D341Med (cell line): ENCODE data around the gene LMAN2L.
"Not testable (repeated sequence)": the region's sequence is repeated elsewhere in the genome, so short reads cannot be mapped to it uniquely, and the experiment has no call there.

Experiments used
- DNase-seq: peaks from one replicate; pipeline ENCODE4 v3.0.0; 2012; ENCODE audit warnings: low spot score

LMAN2L gene

DNA sequence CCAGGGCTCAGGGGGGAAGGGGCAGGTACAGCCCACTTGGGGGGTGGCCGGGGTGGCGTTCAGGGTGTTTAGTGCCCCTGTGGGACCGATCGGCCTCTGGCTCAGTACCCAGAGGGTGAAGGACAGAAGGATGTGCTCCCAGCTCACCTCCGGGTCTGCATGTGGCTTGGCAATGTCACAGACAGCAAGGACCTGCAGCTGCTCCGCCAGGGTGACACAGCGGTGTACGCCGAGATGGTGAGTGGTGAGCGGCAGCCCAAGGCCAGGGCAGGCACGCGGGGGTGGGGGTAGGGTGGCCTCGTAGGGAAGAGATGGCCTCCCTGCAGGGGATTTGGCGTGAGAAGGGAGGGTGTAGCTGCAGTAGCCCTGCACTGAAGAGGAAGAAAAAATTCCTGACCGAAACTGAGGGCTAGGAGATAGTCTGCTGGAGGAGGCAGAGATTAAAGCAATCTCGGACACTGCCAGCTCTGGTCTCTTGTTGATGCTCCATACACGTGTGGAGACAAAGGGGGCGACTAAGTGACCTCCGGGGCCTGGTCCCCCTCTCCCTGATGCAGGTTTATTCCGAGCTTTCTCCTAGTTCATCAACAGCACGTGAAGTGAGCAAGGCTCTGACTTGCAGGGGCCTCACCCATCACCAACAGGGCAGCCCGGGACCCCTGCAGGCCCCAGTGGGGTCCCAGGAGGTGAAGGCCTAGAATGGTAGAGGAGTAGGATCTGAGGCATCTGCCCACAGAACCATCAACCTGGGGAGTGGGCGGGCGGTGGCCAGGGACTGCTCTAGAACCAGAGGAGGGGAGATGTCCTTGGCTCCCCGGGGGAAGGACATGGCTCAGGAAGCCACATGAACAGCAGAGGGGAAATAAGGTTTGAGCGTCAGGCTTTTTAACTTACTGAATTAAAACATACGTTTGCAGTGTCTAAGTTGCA is 51.9 kb downstream of the LMAN2L start:
- DNase-seq = no peak

GRCh38 chr2:96687266-96687665 is 52.6 kb downstream of the LMAN2L start:
- DNase-seq = no peak

- DNase-seq = no peak
Measured at GRCh38 chr2:96685577-96686459, 54.0 kb downstream of the LMAN2L start.

DNA sequence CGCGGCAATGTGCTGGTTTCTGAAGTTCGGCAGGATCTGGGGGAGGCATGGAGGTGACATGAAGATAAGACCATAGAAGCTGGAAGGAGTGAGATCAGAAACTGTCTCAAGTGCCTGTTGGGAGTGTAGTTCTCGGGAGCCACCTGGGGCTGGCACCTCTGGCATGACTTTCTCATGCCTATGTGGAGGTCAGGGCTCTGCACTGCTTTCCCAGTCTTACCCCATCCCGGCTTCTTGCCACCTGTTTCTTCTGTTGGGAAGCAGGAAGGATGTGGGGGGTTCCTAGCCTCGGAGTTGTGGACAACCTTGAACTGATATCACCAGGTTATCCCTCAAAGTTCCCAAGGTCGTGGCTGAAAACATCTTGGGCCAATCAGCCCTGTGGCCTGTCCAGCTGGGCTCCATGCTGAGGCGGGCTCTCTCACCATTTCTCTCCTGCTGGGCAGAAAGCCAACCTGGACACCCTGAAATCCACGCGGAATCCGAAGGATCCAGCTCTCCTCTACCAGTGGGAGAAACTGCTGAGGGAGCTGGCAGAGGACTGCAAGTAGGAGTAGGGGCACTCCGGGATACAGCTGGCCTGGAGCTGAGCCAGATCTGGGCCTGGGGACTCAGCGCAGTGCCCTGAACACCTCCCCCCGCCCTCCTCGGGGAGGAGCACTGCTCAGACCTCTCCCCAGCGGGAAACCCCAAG is 54.8 kb downstream of the LMAN2L start:
- DNase-seq = no peak

DNA sequence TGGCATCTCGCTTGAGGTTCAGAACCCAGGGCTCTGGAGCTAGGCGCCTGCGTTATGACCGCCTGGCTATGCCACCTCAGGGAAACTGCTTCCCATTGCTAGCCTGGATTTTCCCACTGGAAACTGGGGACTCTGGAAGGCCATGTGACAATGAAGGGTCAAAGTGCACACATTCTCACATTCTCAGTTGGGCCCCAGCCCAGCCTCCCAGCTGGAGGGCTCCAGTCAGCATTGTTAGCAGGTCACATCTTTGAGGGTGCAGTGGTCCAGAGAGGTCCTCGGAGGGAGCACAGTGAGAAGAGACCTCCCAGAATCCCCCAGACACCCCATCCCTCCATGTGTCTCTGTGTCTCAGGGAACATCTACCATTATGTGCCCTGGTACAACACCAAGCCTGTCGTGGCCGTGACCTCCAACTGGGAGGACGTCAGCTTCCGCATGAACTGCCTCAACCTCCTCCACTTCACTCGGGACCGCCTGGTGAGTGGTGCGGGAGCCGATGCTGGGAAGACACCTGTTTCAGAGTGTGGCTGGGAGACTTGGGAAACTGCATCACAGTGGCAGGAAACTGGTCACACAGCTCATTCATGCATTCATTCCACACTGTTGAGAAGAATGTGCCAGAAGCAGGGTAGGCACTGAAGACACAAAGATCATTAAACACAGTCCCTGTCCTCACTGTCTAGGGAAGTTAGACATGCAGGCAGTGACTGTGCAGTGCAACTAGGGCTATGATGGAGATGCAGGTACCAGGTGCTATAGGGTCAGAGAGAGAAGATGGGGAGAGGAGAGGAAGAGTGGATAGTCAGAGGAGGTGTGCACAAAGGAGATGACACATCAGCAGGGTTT is 55.7 kb downstream of the LMAN2L start:
- no peak for DNase-seq

- no peak for DNase-seq
Measured at GRCh38 chr2:96683307-96683706, 56.6 kb downstream of the LMAN2L start.

- DNase-seq = no peak
Measured at GRCh38 chr2:96681540-96681939, 58.3 kb downstream of the LMAN2L start.

DNA sequence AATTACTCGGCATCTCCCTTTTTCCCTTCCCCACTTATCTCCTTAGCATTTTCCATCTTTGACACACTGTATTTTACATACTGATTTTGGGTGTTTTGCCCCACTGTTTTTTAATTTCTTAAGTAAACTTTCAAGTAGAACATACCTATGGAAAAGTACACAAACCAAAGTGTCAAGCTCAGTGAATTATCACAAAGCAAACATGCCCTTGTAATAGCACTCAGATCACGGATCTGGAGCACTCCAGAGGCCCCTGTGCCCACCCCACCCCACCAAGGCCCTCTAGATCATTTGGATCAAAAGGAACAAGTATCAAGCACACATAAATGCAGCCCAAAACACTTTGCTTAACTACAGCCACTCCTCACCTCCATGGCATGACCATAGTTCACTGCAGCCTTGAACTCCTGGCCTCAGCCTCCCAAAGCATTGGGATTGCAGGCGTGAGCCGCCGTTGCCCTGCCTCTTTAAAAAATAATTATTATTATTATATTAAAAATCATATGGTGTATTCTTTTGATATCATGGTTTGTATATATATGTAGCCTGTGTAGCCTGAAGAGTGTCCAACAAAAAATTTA is 59.2 kb downstream of the LMAN2L start:
- DNase-seq = no peak

DNA sequence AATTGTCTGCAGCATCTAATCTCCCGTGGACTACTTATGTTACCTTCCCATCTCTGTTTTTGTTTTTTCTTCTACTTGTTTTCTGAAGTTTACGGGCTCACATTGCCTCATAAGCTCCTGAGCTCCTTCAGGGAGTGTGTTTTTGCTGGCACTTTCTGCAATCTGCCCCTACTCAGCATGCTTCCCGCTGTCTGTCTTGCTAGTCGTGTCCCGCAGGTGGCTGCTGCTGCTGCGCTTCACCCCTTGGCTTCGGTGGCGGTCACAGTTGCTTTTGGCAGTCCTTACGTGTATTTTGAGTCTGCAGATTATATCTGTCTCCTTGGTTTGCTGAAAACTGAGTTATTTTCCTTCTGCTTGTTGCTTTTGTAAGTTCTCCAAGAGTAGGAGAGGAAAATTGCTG is 60.0 kb downstream of the LMAN2L start:
- peak; percentile 12 for DNase-seq

DNA sequence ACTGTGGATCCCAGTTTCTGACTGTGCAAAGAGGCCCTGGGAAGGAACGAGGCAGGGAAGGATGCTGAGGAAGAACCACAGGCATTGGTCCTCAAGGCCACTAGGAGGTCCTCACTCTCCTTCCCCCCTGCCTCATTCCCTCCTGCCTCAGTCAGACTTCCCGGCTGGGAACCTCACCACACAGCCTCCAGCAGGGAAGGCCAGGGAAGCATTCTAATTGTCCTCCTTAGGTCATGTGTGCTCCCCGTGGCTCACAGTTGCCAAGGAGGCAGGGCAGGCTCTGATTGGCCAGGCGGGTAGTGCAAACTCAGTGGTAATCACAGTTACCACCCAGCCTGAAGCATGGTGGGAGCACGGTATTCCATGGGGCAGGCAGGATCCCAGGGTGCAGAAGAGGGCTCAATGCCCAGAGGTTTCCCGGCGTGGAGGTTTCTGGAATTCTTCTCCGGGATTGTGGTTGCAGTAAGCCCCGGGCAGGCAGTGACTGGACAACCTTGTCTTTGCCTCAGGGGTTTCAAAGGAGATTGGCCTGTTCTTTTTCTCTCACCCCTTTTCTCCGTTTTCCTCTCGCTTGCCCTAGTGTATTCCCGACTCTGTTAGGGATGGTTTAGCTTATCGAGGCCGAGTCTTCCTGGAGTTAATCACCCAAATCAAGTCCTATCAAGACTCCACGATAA is 70.2 kb downstream of the LMAN2L start:
- no peak for DNase-seq

DNA sequence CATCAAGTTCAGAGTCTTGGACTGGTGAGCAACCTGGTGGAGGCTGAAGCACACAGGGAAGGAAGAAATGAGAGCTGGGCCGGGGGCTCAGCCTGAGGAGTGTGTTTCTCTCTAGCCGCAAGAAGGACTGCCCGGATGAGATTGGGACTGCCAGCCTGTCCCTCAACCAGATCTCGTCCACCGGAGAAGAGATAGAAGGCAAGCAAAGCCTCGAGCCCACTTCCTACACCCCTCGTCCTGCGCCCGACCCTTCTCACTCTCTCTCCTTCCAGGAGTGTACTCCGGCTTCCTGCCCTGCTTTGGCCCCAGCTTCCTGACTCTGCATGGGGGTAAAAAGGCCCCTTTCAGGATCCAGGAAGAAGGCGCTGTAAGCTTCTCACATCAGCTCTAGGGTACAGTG is 71.1 kb downstream of the LMAN2L start:
- no peak for DNase-seq

GRCh38 chr2:96665717-96666116 is 74.1 kb downstream of the LMAN2L start:
- not testable (repeated sequence) for DNase-seq

DNA sequence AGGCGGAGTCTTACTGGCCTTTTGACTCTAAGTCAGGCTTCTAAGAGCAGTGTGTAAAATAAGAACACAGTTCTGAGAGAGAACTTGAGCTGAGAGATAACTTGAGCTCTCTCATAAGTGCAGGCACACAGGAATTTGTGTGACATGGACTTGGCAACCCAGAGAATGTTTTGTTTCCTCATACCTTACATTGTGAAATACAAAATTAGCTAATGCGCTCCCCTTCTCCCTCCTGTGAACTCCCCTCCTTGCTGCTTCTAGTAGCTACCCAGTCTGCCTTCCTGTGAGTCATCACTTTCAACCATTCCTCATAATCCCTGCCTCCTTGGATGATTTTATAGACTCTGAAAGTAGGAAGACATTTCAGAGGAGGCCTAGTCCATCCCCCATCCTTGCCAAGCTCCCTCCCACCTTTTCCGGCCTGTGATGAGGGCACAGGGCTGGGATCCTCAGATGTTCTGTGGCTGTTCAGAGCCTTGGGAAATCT is 74.7 kb downstream of the LMAN2L start:
- no peak for DNase-seq

DNA sequence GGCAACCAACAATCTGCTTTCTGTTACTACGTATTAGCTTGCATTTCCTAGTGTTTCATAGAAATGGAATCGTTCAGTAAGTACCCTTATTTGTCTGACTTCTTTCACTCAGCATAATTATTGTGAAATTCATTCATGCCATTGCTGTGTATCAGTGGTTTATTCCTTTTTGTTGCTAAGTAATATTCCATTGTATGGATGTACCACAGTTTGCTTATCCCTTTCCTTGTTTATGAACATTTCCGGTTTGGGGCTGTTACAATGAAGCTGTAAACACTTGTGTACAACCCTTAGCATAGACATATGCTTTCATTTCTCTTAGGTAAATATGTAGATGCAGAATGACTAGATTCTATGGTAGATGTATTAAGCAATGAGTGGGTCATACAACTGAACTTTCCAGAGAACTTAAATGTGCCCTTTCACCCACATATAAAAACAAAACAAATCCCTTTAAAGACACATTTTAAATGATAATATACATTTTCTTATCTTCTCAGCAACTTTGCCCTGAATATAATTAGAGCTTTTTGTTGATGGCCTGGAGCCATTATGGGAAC is 75.4 kb downstream of the LMAN2L start:
- DNase-seq = no peak

- DNase-seq = no peak
Measured at GRCh38 chr2:96663829-96664228, 76.0 kb downstream of the LMAN2L start.

GRCh38 chr2:96663177-96663576 is 76.7 kb downstream of the LMAN2L start:
- no peak for DNase-seq

DNA sequence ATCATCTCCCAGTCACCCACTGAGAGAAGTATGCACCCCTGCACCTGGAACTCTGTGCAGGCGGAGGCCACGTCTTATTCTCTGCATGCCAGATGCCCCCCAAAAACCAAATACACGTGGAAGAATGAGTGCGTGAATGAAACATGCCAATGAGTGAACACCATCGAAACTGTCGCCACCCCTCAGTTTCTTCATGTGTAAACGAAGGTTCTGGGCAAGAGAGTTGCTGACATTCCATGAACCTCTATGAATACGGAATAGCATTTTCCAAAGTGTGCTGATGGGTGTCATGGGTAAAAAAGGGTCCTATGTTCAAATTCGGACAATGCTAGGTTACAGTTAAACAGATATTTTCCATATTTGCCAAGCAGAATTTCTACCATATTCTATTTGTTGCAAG is 77.5 kb downstream of the LMAN2L start:
- DNase-seq = no peak

DNA sequence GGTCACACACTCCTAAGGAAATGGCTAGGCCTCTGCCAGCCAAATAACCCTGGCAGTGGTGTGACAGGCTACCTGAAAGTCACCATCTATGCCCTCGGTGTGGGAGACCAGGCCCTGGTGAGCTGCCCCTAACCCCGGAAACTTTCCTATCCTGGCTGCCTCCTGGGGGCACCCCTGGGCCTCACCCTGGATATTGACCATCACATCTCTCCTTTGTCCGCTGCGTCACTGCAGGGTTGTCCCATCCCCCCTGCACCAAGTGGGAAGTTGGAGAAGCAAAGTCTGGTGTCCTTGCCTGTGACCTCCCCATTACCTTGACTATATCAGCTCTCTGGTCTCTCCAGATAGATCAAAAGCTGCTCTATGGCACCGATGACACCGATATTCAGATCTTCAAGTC is 78.5 kb downstream of the LMAN2L start:
- DNase-seq = no peak

GRCh38 chr2:96656540-96656939 is 83.3 kb downstream of the LMAN2L start:
- no peak for DNase-seq
